Measurements from ENCODE around the gene DHTKD1.

DNA sequence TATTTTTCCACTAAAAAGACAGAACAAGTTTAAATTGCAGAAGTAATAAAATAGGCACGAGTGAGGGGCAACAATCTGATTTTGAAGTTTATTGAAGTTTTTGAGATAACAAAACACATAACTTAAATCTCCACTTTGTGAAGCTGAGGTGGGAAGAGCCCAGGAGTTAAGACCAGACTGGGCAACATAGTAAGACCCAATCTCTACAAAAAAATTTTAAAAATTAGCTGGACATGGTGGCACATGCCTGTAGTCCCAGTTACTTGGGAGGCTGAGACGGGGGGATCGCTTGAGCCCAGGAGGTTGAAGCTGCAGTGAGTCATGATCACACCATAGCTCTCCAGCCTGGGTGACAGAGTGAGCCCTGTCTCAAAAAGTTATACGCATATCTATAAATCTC, 37.4 kb upstream of the DHTKD1 start:
- TF ChIP-seq, protein P1, sequence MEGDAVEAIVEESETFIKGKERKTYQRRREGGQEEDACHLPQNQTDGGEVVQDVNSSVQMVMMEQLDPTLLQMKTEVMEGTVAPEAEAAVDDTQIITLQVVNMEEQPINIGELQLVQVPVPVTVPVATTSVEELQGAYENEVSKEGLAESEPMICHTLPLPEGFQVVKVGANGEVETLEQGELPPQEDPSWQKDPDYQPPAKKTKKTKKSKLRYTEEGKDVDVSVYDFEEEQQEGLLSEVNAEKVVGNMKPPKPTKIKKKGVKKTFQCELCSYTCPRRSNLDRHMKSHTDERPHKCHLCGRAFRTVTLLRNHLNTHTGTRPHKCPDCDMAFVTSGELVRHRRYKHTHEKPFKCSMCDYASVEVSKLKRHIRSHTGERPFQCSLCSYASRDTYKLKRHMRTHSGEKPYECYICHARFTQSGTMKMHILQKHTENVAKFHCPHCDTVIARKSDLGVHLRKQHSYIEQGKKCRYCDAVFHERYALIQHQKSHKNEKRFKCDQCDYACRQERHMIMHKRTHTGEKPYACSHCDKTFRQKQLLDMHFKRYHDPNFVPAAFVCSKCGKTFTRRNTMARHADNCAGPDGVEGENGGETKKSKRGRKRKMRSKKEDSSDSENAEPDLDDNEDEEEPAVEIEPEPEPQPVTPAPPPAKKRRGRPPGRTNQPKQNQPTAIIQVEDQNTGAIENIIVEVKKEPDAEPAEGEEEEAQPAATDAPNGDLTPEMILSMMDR (conservative IDR thresholded peaks at IDR 0.05 in 1 of 2, IDR thresholded peaks at IDR 0.05 in 1 of 2; ENCODE audit: low read depth in 1 of 2, low read length in 2 of 2) = no peak
- no peak for TF ChIP-seq EZH2 (IDR thresholded peaks at IDR 0.05; ENCODE audit: low read length, missing control alignments)
